Temporal lobe (tissue), 1 donor: Measurements from ENCODE around the gene BSDC1. TPM values are rescaled to one million over a fixed set of nuclear protein-coding genes. Genes with fewer than 3 reads are reported as not detected.

Experiments
- total RNA-seq: library from RNA; depleted of rRNA; stranded (reverse); fragments of >200 nt; gene quantifications from one replicate; pipeline ENCODE4 v1.2.3, GENCODE V29; 2014

BSDC1 gene
- total RNA-seq, 1 donor from 2014 or later, result 55.6 TPM

Other genes starting within 250 kb of the BSDC1 start
- gene TXLNA, start 214.8 kb downstream of the BSDC1 start, total RNA-seq, result 12.5 TPM
- gene CCDC28B, start 193.8 kb downstream of the BSDC1 start, total RNA-seq, result 18.9 TPM
- 2.5 TPM for gene IQCC, start 188.8 kb downstream of the BSDC1 start, total RNA-seq
- not detected for gene DCDC2B, start 185.4 kb downstream of the BSDC1 start, total RNA-seq
- 10.6 TPM for gene TMEM234, start 172.1 kb downstream of the BSDC1 start, total RNA-seq
- gene EIF3I, start 172.0 kb downstream of the BSDC1 start, total RNA-seq, result 56.1 TPM
- 0.74 TPM for gene FAM167B, start 147.2 kb downstream of the BSDC1 start, total RNA-seq
- not detected for gene LCK, start 143.2 kb downstream of the BSDC1 start, total RNA-seq
- gene HDAC1, start 102.4 kb downstream of the BSDC1 start, total RNA-seq, result 18.7 TPM
- gene MARCKSL1, start 58.2 kb downstream of the BSDC1 start, total RNA-seq, result 355 TPM
- gene FAM229A, start 32.0 kb downstream of the BSDC1 start, total RNA-seq, result 2.2 TPM
- not detected for gene TSSK3, start 31.9 kb downstream of the BSDC1 start, total RNA-seq
- gene ZBTB8B, start 70.6 kb upstream of the BSDC1 start, total RNA-seq, result 15.2 TPM
- 27.0 TPM for gene ZBTB8A, start 145.0 kb upstream of the BSDC1 start, total RNA-seq